ENCODE measurements around the gene C9orf152. TPM values are rescaled to one million over a fixed set of nuclear protein-coding genes. Genes with fewer than 3 reads are reported as not detected.
A peak's percentile ranks its signal among the peaks of the same experiment; 100 is the strongest.

C9orf152 gene
- polyA plus RNA-seq, 1 donor (not counting 4 experiments of a cell fraction or from before 2014, with no cell fraction given), result not detected

GRCh38 chr9:110214090-110214489 is 6.1 kb upstream of the C9orf152 start:
- peak; percentile 45 for DNase-seq (ENCODE audit: low read depth, low spot score)
- no peaks in the 10 kb centered on the region for H3K79me2 ChIP-seq (ENCODE audit: control insufficient read depth, insufficient read depth, low read length)
- H3K27me3 ChIP-seq (ENCODE audit: control insufficient read depth, extremely low read depth, insufficient read depth, low read length), result no peaks in the 10 kb centered on the region
- H3K4me2 ChIP-seq (ENCODE audit: control insufficient read depth, extremely low read depth, insufficient read depth, low read depth, low read length), result peak overlapping the region; percentile 23
- TF ChIP-seq CTCF (optimal IDR thresholded peaks at IDR 0.05 in 1 of 3, IDR thresholded peaks at IDR 0.05 in 1 of 3, conservative IDR thresholded peaks at IDR 0.05 in 1 of 3; ENCODE audit: extremely low read depth in 1 of 3, insufficient read depth in 2 of 3, low read length in 3 of 3), result no peak
- no peak for TF ChIP-seq EZH2 (IDR thresholded peaks at IDR 0.05; ENCODE audit: low read length)
- H3K4me1 ChIP-seq (ENCODE audit: control insufficient read depth, extremely low read depth, insufficient read depth, low read length), result peaks cover 9% of the 10 kb centered on the region
- no peak overlapping the region for H3K4me3 ChIP-seq (ENCODE audit: control insufficient read depth in 2 of 3, extremely low read depth in 1 of 3, insufficient read depth in 2 of 3, low read depth in 1 of 3, low read length in 3 of 3)
- H4K20me1 ChIP-seq (ENCODE audit: control insufficient read depth, extremely low read depth, insufficient read depth, low read length), result no peaks in the 10 kb centered on the region
- H3K9me3 ChIP-seq (ENCODE audit: control insufficient read depth, low read depth, low read length), result no peaks in the 10 kb centered on the region
- dilution Hi-C loops (cut with MboI; ENCODE audit: extremely low pct_ligation_motif_present, low sequenced_read_pairs), result no loop called here
- H3K27ac ChIP-seq (ENCODE audit: control insufficient read depth, insufficient read depth, low read length), result peak overlapping the region; percentile 65
- no peak overlapping the region for H3K9ac ChIP-seq (ENCODE audit: control insufficient read depth, extremely low read depth, insufficient read depth, low read length)
- no peaks in the 10 kb centered on the region for H3K36me3 ChIP-seq (ENCODE audit: control insufficient read depth in 2 of 2, extremely low read depth in 1 of 2, insufficient read depth in 2 of 2, low read length in 2 of 2)
- no peaks in the 10 kb centered on the region for H3K9me1 ChIP-seq (ENCODE audit: control insufficient read depth, extremely low read depth, insufficient read depth, low read length)
- H2AFZ ChIP-seq (ENCODE audit: control insufficient read depth, low read length), result no peak overlapping the region
- peak; percentile 13 for FAIRE-seq

GRCh38 chr9:110213413-110214044 is 5.6 kb upstream of the C9orf152 start:
- Histone ChIP-seq H3K9ac (ENCODE audit: control insufficient read depth, extremely low read depth, insufficient read depth, low read length) (no peak overlapping the region), H4K20me1 (ENCODE audit: control insufficient read depth, extremely low read depth, insufficient read depth, low read length) (no peaks in the 10 kb centered on the region), H3K79me2 (ENCODE audit: control insufficient read depth, insufficient read depth, low read length) (no peaks in the 10 kb centered on the region), H2AFZ (ENCODE audit: control insufficient read depth, low read length) (no peak overlapping the region), H3K4me3 (ENCODE audit: control insufficient read depth in 2 of 3, extremely low read depth in 1 of 3, insufficient read depth in 2 of 3, low read depth in 1 of 3, low read length in 3 of 3) (no peak overlapping the region), H3K27ac (ENCODE audit: control insufficient read depth, insufficient read depth, low read length) (peak overlapping the region; percentile 65), H3K4me1 (ENCODE audit: control insufficient read depth, extremely low read depth, insufficient read depth, low read length) (peaks cover 9% of the 10 kb centered on the region), H3K36me3 (ENCODE audit: control insufficient read depth in 2 of 2, extremely low read depth in 1 of 2, insufficient read depth in 2 of 2, low read length in 2 of 2) (no peaks in the 10 kb centered on the region), H3K9me1 (ENCODE audit: control insufficient read depth, extremely low read depth, insufficient read depth, low read length) (no peaks in the 10 kb centered on the region), H3K4me2 (ENCODE audit: control insufficient read depth, extremely low read depth, insufficient read depth, low read depth, low read length) (peak overlapping the region; percentile 23), H3K27me3 (ENCODE audit: control insufficient read depth, extremely low read depth, insufficient read depth, low read length) (peaks cover under 1% of the 10 kb centered on the region), H3K9me3 (ENCODE audit: control insufficient read depth, low read depth, low read length) (no peaks in the 10 kb centered on the region)
- DNase-seq (ENCODE audit: low read depth, low spot score) (peak; percentile 19), FAIRE-seq (no peak)
- TF ChIP-seq EZH2 (IDR thresholded peaks at IDR 0.05; ENCODE audit: low read length), result no peak
- dilution Hi-C loops (cut with MboI; ENCODE audit: extremely low pct_ligation_motif_present, low sequenced_read_pairs), result no loop called here

All from keratinocyte (primary cell).